Inferior parietal cortex (tissue), 1 donor: ENCODE measurements around the gene ARMC5.
"Not testable (repeated sequence)": the region's sequence is repeated elsewhere in the genome, so short reads cannot be mapped to it uniquely, and the experiment has no call there.

Experiments
- DNase-seq: peaks from one replicate; pipeline ENCODE4 v3.0.0-alpha.2; 2016; ENCODE audit errors: extremely low spot score

Gene ARMC5

DNA sequence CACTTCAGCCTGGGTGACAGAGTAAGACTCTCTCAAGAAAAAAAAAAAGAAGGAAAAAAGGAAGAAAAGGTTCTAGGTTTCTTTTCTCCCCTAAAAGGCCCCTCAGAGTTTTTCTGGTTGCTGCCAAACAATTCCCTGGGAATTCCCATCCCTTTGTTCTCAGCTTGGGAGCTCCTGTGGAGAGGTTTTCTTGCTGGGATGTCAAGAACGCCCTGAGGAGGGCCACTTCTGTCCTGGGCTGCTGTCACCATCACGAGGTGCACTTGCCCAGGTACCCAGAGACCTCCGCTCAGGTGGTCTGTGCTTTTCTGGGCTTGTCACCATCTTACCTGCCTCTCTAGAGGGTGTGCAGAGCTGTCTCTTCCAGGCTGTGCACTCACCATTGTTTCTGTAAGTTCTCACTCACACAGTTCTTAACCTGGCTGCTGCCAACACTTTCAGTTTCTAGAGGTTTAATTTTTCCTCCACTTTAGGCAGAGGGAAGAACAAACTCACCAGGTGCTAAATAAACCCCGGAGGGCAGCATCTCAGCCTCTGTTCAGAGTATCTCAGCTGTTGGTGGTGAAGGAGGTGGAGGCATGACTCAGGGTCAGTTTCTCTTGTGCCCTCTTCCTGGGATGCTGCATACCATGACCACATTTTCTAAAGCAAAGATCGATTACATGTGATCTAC is 28.8 kb upstream of the ARMC5 start:
- no peak for DNase-seq

DNA sequence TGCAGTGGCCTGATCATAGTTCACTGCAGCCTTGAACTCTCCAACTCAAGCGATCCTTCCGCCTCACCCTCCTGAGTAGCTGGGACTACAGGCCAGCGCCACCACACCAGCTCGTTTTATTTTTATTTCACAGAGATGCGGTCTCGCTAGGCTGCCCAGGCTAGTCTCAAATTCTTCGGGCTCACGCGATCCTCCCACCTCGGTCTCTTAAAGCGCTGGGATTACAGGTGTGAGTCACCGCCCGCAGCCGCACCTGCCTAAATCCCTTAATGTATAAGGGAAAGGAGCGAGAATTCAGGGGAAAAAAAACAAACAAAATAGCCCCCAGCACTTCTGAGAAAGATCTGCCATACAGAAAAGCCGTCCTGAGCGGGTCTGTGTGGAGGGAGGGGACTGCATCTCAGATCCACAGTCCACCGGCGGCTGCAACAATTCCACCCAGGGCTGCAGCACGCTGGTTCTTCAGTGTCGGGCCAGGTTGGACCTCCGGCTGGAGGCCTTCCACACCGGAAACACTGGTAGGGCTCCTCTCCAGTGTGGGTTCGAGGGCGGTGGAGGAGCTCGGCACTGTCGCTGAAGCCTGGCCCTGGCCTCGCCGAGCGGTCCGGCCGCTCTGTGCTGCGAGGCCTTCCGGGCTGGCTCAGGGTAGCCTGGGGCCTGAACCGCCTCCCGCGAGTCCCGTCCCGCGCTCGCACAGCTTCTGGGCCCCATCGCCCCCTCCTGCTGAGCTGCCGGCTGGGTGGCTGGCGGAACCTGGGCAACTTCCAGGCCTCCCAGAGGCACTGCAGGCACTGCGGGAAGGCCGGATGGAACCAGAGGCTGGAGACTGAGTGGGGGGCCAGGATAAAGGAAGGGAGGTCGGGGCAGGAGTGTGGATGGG is 23.7 kb upstream of the ARMC5 start:
- DNase-seq = no peak

DNA sequence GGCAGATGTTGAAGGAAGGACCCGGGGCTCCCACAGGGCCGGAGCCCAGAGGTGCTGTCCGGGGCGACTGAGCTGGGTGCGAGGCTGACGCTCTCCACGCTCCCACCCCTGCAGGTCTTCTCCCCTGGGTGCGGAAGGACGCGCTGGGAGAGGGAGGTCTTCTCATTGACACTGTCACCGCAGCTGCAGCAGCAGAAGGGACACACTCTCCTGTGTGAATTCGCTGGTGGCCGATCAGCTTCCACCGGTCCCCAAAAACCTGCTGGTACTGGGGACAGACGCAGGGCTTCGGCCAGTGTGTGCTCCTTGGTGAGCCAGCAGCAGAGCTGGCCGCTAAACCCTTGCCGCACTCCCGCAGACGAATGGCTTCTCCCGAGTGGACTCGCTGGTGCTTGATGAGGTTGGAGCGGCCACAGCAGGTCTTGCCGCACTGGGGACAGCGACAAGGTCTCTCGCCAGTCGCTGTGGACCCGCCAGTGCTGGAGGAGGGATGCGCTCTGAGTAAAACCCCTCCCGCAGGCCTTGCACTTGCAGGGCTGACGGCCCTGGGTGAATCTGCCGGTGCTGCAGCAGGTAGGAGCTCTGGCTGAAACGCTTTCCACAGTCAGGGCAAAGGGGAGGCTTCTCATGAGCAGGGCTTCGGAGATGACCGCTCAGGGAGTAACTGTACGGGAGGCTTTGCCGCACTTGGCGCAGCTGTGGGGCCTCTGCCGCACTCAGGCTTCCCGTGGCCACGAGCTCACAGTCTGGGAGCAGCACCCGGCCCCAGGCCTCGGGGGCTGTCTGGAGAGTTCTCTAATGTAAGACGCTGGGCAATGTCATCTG is 22.9 kb upstream of the ARMC5 start:
- DNase-seq = no peak

DNA sequence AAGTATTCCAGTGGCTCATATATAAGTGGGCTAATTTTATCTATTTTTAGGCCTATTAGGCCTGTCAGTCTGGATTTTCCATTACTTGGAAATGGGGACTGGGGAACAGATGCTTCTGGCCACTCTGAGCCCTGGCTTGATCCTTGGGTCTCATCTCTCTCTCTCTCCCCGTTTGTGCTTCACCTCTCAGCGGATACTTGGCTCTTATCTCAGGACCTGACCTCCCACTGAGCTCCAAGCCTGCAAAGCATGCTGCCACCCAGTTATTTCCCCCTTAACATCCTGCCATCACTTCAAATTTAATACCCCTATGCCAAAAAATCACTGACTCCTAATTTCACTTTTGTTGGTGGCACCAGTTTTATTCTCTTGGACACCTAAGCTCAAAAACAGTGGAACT is 20.9 kb upstream of the ARMC5 start:
- no peak for DNase-seq

DNA sequence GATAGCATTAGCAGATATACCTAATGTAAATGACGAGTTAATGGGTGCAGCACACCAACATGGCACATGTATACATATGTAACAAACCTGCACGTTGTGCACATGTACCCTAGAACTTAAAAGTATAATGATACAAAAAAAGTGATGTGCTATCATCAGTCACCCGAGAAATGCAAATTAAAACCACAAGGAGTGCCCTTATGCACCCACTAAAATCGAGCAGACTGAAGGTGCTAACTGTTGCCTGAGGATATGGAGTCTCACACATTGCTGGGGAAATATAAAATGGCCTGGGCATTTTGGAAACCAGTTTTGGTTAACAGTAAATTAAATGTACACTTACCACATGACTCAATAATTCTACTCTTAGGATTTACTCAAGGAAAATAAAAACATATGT is 20.3 kb upstream of the ARMC5 start:
- not testable (repeated sequence) for DNase-seq

DNA sequence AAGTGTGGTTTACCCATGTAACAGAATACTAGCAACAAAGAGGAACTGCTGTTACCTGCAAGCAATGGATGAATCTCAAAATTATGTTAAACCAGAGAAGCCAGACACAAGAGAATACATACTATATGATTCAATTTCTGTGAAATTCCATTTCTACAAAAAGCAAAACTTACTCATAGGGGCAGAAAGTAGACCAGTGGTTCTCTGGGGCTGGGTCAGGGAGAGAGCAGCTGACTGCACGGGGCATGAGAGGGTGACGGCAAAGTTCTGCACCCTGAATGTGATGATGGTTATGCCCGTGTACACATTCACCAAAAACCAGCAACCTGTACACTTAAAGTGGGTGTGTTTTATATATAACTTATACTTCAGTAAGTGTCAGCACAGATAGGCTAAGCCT is 19.8 kb upstream of the ARMC5 start:
- no peak for DNase-seq

DNA sequence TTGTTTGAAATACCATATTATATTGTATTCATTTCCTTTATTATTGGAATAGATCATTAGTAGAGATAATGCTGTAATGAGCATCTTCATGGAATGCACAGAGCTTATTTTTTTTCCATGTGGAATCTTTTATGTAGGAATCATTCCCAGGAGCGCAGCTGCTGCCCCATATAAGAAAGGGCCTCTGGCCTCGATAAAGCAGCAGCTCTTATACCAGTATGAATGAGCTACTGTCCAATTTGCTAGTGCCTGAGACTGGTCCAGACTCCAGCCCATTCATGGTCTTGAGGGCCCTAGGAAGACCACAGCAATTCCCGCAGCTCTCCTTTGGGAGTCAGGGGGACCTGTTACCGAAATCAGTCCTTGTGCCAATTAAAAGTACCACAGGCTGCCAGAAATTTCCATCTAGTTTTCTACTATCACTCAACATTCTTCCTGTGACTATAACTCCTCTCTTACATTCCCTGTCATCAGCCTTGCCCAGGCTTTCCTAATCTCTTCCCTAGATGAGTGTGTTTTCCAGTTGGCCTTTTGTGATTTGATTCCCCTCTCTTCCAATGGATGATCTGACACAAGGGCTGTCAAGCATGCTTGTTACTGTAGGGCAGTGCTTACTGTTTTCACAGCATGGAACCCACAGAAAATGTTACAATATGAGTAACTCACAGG is 18.7 kb upstream of the ARMC5 start:
- DNase-seq = no peak

DNA sequence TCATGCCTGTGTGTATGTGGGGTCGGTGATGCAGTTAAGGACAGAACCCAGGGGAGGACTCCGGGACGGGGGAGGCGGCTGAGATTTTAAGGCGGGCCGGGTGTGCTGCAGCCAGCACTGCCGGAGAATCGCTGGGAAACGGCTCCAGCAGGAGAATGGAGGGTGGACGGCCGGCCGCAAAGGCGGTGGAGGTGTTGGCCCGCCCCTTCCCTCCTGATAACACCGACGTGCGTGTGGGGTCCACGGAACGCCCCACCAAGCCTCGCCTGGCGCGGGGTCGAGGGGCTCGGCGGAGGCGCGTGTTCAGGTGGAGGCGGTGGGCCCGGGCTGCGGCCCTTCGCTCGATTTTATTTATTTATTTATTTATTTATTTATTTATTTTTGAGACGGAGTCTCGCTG is 17.3 kb upstream of the ARMC5 start:
- DNase-seq = no peak

DNA sequence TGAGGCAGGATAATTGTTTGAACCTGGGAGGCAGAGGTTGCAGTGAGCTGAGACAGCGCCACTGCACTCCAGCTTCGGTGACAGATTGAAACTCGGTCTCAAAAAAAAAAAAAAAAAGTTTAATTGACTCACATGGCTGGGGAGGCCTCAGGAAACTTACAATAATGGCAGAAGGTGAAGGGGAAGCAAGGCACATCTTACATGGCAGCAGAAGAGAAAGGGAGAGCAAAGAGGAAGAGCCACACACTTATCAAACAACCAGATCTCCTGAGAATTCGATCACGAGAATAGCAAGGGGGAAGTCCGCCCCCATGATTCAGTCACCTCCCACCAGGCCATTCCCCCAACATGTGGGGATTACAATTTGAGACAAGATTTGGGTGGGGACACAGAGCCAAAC is 13.4 kb upstream of the ARMC5 start:
- DNase-seq = not testable (repeated sequence)

DNA sequence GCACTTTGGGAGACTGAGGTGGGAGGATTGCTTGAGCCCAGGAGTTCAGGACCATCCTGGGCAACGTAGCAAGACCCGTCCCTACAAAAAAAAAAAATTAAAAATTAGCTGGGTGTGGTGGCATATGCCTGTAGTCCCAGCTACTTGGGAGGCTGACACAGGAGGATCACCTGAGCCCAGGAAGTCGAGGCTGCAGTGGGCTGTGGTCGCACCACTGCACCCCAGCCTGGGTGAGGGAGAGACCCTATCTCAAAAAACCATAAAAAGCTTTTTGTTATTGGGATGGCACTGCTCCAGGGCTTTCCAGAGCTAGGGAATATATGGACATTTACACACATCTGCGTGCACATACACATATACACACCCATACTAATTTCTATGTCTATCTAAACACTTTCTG is 8.1 kb upstream of the ARMC5 start:
- DNase-seq = no peak

DNA sequence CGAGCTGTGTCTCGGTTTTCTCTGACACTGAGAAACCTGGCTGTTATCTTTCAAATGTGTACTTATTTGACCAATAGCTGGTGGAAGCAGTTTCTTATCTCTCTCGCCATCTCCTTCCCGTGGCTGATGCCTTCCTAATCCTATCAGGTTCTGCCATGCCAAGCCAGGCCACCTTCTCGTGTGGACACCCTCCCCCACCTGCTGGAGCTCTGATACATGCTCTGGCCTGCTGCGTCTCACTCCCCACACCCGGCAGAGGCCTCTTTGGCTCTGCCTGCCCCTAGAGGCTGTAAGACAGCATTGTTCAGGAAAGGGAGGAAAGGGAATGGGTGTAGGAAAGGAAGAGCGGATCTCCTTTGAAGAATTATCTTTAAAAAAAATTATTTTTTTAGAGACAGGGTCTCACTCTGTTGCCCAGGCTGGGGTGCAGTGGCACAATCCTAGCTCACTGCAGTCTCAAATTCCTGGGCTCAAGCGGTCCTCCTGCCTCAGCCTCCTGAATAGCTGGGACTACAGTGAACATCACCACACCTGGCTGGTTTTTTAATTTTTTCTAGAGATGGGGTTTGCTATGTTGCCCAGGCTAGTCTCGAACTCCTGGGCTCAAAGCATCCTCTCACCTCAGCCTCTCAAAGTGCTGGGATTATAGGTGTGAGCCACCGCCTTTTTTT is 7.5 kb upstream of the ARMC5 start:
- no peak for DNase-seq

DNA sequence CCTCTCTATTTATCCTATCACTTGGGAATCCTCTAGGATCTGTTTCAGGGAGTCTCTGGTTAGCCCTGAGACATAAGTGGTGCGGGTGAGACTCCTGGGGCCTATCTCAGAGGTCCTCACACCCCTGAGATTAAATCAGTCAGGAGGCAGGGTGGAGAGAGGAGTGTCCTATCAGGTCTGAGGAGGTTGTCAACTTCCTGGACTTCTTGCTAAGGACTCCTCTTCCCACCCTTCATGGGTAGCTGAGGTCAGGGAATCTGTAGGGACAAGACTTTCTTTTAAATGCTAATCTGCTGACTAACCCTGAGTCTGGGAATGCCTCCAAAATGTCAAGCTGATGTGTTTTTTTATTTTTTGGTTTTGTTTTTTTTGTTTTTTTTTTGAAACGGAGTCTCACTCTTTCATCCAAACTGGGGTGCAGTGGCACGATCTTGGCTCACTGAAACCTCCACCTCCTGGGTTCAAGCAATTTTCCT is 6.6 kb upstream of the ARMC5 start:
- no peak for DNase-seq

DNA sequence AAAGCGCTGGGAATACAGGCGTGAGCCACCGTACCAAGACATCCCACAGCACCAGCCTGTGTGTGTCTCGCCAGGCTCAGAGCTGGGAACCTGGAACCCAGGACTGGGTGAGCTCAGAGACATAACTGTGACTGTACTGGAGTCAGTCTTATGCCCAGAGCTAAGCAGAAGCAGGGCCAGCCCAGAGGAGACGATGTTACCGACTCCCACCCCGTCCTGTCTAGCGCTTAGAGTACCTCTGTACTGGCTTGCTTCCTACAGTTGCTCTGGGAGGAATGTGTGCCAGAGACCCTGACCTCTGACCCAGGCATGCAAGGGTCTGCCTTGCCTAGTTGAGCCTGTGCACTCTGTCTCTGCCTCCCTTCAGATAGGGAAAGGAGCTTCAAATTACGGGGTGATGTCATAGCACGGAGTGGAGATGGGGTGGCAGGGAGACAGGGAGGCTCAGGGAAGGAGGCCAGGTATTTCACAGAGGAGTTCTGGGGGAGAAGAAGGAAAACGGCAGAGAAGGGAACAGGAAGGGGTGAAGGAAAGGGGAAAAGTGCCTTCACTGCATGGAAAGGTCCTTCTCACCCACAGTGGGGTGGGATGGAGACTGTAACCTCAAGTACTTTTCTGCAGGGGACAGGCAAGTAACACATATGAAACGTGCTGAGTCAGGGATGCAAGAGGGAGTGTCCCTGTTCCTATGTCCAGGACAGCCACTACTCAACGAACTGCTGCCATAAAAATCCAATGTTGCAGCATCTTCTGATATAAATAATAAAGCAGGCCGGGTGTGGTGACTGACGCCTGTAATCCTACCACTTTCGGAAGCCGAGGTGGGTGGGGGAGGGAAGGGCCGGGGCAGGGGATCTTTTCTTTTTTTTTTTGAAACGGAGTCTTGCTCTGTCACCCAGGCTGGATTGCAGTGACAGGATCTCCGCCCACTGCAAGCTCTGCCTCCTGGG is 5.8 kb upstream of the ARMC5 start:
- DNase-seq = no peak

DNA sequence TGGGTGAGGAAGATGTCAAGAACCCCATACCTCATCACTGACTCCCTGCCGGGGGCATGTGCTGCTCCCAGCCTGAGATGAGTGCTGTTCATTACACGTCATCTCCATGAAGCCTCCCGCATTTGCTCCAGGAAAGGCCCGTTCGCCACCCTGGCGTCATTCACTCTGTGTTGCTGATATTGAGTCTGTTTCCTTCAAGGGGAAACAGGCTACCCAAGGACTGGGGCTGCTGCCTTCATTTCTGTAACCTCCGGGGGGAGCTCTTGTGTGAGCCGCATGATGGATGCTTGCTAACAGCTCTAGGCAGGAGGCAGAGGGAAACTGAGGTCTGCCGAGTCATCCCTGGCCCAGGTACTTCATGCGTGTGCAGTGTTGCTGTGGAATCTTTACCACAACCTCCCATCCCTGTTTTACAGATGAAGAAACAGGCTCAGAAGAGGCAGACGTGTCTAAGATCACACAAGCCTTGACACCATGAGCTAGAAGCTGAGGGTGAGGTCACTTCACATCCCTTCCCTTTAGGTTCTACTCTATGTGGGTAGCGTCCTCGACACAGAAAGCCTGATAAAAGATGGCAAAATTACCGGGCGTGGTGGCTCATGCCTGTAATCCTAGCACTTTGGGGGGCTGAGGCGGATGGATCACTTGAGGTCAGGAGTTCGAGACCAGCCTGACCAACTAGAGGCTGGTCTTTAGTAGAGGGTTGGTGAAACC is 3.5 kb upstream of the ARMC5 start:
- DNase-seq = no peak

DNA sequence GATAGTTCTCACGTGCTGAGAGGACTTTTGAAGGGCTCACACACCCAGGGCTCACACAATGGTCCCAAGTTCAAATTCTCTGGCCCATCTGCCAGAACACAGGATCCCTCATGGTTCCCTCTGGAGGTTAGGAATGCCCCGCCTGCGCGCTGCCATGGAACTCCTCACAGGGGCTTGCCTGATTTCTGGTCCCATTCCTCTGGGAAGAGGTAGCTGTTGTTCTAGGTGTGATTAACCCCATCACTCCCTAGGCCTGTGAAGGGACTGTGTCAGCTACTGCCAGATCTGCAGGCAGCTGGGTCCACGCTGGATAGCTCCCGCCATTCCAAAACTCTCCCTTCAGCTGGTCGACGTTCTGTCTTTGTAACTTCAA is 2.3 kb upstream of the ARMC5 start:
- DNase-seq = no peak

DNA sequence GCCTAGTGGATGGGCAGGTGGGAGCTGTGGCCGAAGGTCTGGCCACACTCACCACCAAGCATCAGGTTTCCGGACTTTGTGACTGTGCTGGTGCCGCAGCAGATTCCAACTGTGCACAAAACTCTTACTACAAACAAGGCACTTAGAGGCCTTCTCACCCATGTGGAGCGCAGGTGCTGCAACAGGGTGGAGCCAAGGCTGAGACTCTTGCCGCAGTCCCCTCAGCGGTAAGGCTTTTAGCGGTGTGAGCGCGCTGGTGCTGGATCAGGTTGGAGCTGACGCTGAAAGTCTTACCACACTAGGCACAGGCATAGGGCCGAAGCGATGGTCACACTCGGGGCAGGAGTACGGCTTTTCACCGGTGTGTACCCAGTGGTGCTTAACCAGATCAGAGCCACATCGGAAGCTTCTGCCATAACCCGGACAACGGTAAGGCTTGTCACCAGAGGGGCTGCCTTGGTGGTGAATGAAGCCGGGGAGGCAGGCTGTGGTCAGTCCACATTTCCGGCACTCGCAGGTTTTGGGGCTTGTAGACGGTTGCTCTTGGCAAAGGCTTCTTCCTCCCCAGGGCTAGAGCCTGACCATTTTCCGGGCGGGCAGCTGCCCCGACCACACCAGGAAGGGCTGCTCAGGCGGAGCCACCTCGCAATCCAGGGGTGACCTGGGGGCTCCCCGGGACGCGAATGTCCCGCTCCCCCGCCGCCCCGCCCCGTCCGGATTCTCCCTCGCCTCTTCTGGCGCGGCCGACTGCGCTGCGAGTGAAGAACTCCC is 1.0 kb upstream of the ARMC5 start:
- no peak for DNase-seq

DNA sequence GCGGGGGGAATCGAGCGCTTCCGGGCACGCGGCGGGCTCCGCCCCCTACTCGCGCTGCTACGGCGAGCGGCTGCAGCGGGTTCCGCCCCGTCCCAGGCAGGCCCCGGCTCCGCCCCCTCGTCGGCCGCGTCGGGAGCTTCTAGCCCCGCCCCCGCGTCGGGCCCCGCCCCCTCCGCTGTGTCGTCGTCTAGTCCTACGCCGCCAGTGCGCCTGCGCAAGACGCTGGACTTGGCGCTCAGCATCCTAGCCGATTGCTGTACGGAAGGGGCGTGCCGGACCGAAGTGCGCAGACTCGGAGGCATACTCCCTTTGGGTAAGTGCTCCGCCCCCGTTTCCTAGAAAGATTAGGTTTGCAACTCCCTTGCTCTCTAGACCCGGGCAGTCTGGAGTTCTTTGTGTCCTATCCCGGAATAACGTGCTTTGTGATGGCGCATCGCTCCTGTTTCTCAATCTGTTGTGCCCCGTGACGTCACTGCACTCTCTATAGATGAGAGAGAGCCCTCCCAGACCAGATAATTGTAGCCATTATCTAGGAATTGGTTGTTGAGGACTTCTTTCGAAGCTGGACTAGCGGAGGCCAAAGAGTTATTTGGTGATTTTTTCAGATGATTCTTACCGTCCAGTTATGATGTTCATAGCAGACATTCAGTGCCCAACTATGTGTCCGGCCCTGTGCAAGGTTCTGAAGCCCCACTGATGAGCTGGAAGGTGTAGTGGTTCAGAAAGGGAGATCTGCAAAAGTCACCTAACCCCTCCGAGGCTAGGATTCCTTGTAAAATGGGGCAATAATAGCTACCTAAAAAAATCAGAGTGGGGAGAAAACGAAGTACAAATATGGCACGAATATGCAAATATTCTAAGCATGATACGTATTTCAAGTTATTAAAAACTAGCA is 633 bp downstream of the ARMC5 start:
- peak; percentile 100 for DNase-seq

DNA sequence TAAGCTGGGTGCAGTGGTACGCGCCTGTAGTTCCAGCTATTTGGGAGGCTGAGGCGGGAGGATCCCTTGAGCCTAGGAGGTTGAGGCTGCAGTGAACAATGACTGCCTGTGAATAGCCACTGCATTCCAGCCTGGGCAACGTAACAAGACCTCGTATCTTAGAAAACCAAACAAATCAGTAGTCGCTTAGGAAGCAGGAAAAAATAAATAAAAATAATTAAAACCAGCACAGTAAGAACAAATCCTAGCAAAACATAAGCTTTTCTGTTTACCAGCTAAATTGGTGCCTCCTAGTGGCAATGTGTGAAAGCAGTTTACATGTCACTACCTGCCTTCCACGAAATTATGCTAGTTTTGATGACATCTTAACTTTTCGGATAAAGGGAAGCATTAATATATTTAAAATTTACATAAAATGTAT is 1.3 kb downstream of the ARMC5 start:
- no peak for DNase-seq
